HepG2 (cell line): ENCODE measurements around the gene CALY. TPM values are rescaled to one million over a fixed set of nuclear protein-coding genes. Genes with fewer than 3 reads are reported as not detected.
A peak's percentile ranks its signal among the peaks of the same experiment; 100 is the strongest.

Experiments
- CAMTA2 ChIP-seq: sonication (generic); formaldehyde crosslinking; IDR thresholded peaks from 2 replicates; pipeline ENCODE4 v1.4.0; 2020; ENCODE audit warnings: mild to moderate bottlenecking, missing genetic modification reagents, borderline replicate concordance
- FOXK1 ChIP-seq: sonication (generic); formaldehyde crosslinking; IDR thresholded peaks from 2 replicates; pipeline ENCODE4 v1.4.0; 2020; ENCODE audit warnings: low read depth, missing genetic modification reagents, borderline replicate concordance
- FOXO1 ChIP-seq: sonication (generic); formaldehyde crosslinking; IDR thresholded peaks from 2 replicates; pipeline ENCODE4 v1.4.0; 2020; ENCODE audit warnings: missing genetic modification reagents
- HOXA7 ChIP-seq: sonication (generic); formaldehyde crosslinking; IDR thresholded peaks from 2 replicates; pipeline ENCODE4 v1.8.1; 2022; ENCODE audit warnings: mild to moderate bottlenecking, missing genetic modification reagents, moderate library complexity
- NAIF1 ChIP-seq: sonication (generic); formaldehyde crosslinking; IDR thresholded peaks from 2 replicates; pipeline ENCODE4 v1.5.0; 2020; ENCODE audit warnings: mild to moderate bottlenecking, missing genetic modification reagents, borderline replicate concordance
- SMYD3 ChIP-seq: sonication (generic); formaldehyde crosslinking; IDR thresholded peaks from 2 replicates; pipeline ENCODE4 v1.8.1; 2023; ENCODE audit warnings: mild to moderate bottlenecking, missing genetic modification reagents
- YEATS2 ChIP-seq: sonication (generic); formaldehyde crosslinking; IDR thresholded peaks from 2 replicates; pipeline ENCODE4 v1.4.0; 2020; ENCODE audit warnings: missing genetic modification reagents, borderline replicate concordance
- ZNF816 ChIP-seq: sonication (generic); formaldehyde crosslinking; IDR thresholded peaks from 2 replicates; pipeline ENCODE4 v1.8.0; 2022; ENCODE audit warnings: missing genetic modification reagents, mild to moderate bottlenecking, borderline replicate concordance
- polyA plus RNA-seq, 8 experiments: library from polyadenylated mRNA; depleted of rRNA in 3 of 8; stranded (reverse) in 7 of 8; unstranded in 1 of 8; fragments of >200 nt; fragmentation: Illumina TruSeq in 4 of 8; extraction: Trizol in 4 of 8; gene quantifications; 2 replicates each; pipeline versions ENCODE4 v1.2.1 to v1.2.3, GENCODE V29; 2011 to 2016; ENCODE audit warnings: low read depth in 4 of 8, missing spikeins in 1 of 8, mixed read lengths in 1 of 8; ENCODE audit not compliant: insufficient read depth in 1 of 8
- total RNA-seq, 5 experiments: library from RNA; depleted of rRNA; stranded (reverse); fragments of >200 nt; fragmentation: Illumina TruSeq; extraction: Trizol; gene quantifications; 2 replicates each; pipeline ENCODE4 v1.2.3, GENCODE V29; 2016; ENCODE audit warnings: low read depth in 1 of 5
- TF ChIP-seq, protein P1 (sequence below): sonication (generic); formaldehyde crosslinking; IDR thresholded peaks from 2 replicates; pipeline ENCODE4 v1.4.0; 2020; ENCODE audit warnings: missing genetic modification reagents
- TF ChIP-seq, protein P2 (sequence below): IDR thresholded peaks from 2 replicates; pipeline ENCODE4 v1.6.1; 2016
- TF ChIP-seq, protein P3 (sequence below): IDR thresholded peaks from 2 replicates; pipeline ENCODE4 v1.6.1; 2016; ENCODE audit warnings: mild to moderate bottlenecking, missing biosample characterization, missing genetic modification reagents
- TF ChIP-seq, protein P4 (sequence below): IDR thresholded peaks from 2 replicates; pipeline ENCODE4 v1.6.1; 2016; ENCODE audit warnings: mild to moderate bottlenecking
- TF ChIP-seq, protein P5 (sequence below): sonication (generic); formaldehyde crosslinking; IDR thresholded peaks from 2 replicates; pipeline ENCODE4 v1.4.0; 2020; ENCODE audit warnings: missing genetic modification reagents, borderline replicate concordance

Gene CALY
- total and polyA plus RNA-seq, 2 of the 13 experiments (the other 11 are each of a cell fraction or from before 2014, with no cell fraction given), result 0.08 TPM; not detected in 1

DNA sequence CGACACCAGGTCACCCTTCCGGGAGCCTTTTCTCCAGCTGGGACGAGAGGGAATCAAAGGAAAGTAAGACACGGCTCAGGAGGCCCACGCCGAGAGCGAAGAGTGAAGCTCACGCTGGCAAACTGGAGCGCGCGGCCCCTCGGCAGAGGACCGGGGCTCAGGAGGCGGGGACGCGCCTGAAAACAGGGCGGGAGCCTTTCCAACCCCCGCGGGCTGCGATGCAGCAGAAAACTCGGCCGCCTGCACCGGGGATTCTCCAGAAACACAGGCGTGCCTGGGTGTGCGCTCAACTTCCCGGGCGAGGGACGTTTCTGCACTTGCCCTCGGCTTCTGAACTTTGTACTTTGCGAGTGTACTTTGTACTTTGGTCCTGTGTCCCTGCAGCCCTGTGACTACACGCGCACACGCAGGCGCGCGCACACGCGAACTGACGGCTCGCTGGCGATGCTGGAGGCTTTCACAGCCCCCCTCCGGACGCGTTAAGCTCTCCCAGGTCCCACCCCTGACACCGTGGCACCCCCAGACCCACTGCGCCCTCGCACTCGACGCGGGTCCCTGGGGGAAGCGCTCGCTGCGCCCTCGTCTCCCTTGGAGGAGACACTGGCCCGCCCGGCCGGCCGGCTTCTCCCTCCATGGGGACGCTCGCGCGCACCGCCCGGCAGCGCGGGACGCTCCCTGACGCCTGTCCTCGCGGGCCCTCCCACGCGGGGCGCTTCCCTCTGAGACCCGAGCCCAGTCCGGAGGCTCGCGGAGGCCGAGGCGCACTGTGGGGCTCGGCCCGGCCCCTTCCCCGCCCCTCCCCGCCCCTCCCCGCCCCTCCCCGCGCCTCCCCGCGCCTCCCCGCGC lies 41.8 kb upstream of the CALY start (continued):
- TF ChIP-seq, protein P1, sequence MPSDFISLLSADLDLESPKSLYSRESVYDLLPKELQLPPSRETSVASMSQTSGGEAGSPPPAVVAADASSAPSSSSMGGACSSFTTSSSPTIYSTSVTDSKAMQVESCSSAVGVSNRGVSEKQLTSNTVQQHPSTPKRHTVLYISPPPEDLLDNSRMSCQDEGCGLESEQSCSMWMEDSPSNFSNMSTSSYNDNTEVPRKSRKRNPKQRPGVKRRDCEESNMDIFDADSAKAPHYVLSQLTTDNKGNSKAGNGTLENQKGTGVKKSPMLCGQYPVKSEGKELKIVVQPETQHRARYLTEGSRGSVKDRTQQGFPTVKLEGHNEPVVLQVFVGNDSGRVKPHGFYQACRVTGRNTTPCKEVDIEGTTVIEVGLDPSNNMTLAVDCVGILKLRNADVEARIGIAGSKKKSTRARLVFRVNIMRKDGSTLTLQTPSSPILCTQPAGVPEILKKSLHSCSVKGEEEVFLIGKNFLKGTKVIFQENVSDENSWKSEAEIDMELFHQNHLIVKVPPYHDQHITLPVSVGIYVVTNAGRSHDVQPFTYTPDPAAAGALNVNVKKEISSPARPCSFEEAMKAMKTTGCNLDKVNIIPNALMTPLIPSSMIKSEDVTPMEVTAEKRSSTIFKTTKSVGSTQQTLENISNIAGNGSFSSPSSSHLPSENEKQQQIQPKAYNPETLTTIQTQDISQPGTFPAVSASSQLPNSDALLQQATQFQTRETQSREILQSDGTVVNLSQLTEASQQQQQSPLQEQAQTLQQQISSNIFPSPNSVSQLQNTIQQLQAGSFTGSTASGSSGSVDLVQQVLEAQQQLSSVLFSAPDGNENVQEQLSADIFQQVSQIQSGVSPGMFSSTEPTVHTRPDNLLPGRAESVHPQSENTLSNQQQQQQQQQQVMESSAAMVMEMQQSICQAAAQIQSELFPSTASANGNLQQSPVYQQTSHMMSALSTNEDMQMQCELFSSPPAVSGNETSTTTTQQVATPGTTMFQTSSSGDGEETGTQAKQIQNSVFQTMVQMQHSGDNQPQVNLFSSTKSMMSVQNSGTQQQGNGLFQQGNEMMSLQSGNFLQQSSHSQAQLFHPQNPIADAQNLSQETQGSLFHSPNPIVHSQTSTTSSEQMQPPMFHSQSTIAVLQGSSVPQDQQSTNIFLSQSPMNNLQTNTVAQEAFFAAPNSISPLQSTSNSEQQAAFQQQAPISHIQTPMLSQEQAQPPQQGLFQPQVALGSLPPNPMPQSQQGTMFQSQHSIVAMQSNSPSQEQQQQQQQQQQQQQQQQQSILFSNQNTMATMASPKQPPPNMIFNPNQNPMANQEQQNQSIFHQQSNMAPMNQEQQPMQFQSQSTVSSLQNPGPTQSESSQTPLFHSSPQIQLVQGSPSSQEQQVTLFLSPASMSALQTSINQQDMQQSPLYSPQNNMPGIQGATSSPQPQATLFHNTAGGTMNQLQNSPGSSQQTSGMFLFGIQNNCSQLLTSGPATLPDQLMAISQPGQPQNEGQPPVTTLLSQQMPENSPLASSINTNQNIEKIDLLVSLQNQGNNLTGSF (CRISPR knock-in tag), result no peak
- TF ChIP-seq HOXA7 (CRISPR knock-in tag), result no peak
- TF ChIP-seq NAIF1 (CRISPR knock-in tag), result no peak
- TF ChIP-seq, protein P2, sequence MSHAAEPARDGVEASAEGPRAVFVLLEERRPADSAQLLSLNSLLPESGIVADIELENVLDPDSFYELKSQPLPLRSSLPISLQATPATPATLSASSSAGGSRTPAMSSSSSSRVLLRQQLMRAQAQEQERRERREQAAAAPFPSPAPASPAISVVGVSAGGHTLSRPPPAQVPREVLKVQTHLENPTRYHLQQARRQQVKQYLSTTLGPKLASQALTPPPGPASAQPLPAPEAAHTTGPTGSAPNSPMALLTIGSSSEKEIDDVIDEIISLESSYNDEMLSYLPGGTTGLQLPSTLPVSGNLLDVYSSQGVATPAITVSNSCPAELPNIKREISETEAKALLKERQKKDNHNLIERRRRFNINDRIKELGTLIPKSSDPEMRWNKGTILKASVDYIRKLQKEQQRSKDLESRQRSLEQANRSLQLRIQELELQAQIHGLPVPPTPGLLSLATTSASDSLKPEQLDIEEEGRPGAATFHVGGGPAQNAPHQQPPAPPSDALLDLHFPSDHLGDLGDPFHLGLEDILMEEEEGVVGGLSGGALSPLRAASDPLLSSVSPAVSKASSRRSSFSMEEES (CRISPR knock-in tag), result peak; percentile 79
- TF ChIP-seq FOXO1 (CRISPR knock-in tag), result peak; percentile 26; the same call in 1 of the 2 replicates
- TF ChIP-seq, protein P3, sequence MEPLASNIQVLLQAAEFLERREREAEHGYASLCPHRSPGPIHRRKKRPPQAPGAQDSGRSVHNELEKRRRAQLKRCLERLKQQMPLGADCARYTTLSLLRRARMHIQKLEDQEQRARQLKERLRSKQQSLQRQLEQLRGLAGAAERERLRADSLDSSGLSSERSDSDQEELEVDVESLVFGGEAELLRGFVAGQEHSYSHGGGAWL, result peak; percentile 18; the same call in 1 of the 2 replicates
- peak; percentile 54; the same call in 1 of the 2 replicates for TF ChIP-seq CAMTA2
- no peak; the same call in 1 of the 2 replicates for TF ChIP-seq SMYD3 (CRISPR knock-in tag)
- TF ChIP-seq, protein P4, sequence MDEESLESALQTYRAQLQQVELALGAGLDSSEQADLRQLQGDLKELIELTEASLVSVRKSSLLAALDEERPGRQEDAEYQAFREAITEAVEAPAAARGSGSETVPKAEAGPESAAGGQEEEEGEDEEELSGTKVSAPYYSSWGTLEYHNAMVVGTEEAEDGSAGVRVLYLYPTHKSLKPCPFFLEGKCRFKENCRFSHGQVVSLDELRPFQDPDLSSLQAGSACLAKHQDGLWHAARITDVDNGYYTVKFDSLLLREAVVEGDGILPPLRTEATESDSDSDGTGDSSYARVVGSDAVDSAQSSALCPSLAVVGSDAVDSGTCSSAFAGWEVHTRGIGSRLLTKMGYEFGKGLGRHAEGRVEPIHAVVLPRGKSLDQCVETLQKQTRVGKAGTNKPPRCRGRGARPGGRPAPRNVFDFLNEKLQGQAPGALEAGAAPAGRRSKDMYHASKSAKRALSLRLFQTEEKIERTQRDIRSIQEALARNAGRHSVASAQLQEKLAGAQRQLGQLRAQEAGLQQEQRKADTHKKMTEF (CRISPR knock-in tag), result peak; percentile 78; the same call in 1 of the 2 replicates
- TF ChIP-seq ZNF816 (CRISPR knock-in tag), result peak; percentile 73; the same call in 1 of the 2 replicates
- TF ChIP-seq, protein P5, sequence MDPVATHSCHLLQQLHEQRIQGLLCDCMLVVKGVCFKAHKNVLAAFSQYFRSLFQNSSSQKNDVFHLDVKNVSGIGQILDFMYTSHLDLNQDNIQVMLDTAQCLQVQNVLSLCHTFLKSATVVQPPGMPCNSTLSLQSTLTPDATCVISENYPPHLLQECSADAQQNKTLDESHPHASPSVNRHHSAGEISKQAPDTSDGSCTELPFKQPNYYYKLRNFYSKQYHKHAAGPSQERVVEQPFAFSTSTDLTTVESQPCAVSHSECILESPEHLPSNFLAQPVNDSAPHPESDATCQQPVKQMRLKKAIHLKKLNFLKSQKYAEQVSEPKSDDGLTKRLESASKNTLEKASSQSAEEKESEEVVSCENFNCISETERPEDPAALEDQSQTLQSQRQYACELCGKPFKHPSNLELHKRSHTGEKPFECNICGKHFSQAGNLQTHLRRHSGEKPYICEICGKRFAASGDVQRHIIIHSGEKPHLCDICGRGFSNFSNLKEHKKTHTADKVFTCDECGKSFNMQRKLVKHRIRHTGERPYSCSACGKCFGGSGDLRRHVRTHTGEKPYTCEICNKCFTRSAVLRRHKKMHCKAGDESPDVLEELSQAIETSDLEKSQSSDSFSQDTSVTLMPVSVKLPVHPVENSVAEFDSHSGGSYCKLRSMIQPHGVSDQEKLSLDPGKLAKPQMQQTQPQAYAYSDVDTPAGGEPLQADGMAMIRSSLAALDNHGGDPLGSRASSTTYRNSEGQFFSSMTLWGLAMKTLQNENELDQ, result no peak
- 0 out of 2 replicates have a peak, but pooled peaks have one; percentile 50 for TF ChIP-seq FOXK1 (CRISPR knock-in tag)
- TF ChIP-seq YEATS2 (CRISPR knock-in tag), result 0 out of 2 replicates have a peak, but pooled peaks have one; percentile 22
